Mesothelial cell of epicardium (in vitro differentiated cells): Measurements from ENCODE around the gene TMEM109. TPM values are rescaled to one million over a fixed set of nuclear protein-coding genes. Genes with fewer than 3 reads are reported as not detected.

Experiments used
- DNase-seq, 2 experiments: peaks; one replicate each; pipeline ENCODE4 v3.0.0; 2021; ENCODE audit warnings: low spot score in 2 of 2; ENCODE audit not compliant: unreplicated experiment in 2 of 2
- H3K27ac Mint-ChIP-seq: 2 replicates; pipeline ENCODE4 v1.8.0; 2021; ENCODE audit warnings: mixed read lengths
- H3K27me3 Mint-ChIP-seq: 2 replicates; pipeline ENCODE4 v1.8.0; 2021; ENCODE audit warnings: low read depth, mixed read lengths
- H3K36me3 Mint-ChIP-seq: 2 replicates; pipeline ENCODE4 v1.8.0; 2021; ENCODE audit warnings: mixed read lengths
- H3K4me1 Mint-ChIP-seq: 2 replicates; pipeline ENCODE4 v1.8.0; 2021; ENCODE audit warnings: mixed read lengths
- H3K4me3 Mint-ChIP-seq: 2 replicates; pipeline ENCODE4 v1.8.0; 2021; ENCODE audit warnings: mild to moderate bottlenecking, moderate library complexity, mixed read lengths
- H3K9me3 Mint-ChIP-seq: 2 replicates; pipeline ENCODE4 v1.8.0; 2021; ENCODE audit warnings: mixed read lengths
- total RNA-seq: library from RNA; stranded (reverse); gene quantifications from 3 replicates; pipeline ENCODE4 v1.2.1, GENCODE V29; 2021
- TF ChIP-seq, protein P1 (sequence below): fragments of 200-600 bp; sonication (generic); IDR thresholded peaks from one replicate; pipeline ENCODE4 v1.5.0; 2021; ENCODE audit warnings: antibody characterized with exemption; ENCODE audit not compliant: unreplicated experiment

TMEM109 gene
- total RNA-seq, 1 donor from 2014 or later, result 56.8 TPM

GRCh38 chr11:60946601-60947264 is 32.8 kb downstream of the TMEM109 start:
- H3K4me3 Mint-ChIP-seq, result no peak overlapping the region
- TF ChIP-seq, protein P1, sequence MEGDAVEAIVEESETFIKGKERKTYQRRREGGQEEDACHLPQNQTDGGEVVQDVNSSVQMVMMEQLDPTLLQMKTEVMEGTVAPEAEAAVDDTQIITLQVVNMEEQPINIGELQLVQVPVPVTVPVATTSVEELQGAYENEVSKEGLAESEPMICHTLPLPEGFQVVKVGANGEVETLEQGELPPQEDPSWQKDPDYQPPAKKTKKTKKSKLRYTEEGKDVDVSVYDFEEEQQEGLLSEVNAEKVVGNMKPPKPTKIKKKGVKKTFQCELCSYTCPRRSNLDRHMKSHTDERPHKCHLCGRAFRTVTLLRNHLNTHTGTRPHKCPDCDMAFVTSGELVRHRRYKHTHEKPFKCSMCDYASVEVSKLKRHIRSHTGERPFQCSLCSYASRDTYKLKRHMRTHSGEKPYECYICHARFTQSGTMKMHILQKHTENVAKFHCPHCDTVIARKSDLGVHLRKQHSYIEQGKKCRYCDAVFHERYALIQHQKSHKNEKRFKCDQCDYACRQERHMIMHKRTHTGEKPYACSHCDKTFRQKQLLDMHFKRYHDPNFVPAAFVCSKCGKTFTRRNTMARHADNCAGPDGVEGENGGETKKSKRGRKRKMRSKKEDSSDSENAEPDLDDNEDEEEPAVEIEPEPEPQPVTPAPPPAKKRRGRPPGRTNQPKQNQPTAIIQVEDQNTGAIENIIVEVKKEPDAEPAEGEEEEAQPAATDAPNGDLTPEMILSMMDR, result no peak
- no peaks in the 10 kb centered on the region for H3K36me3 Mint-ChIP-seq
- no peak for DNase-seq
- no peaks in the 10 kb centered on the region for H3K9me3 Mint-ChIP-seq
- H3K4me1 Mint-ChIP-seq, result peaks cover 37% of the 10 kb centered on the region
- H3K27ac Mint-ChIP-seq, result no peak overlapping the region
- H3K27me3 Mint-ChIP-seq, result peaks cover 29% of the 10 kb centered on the region

DNA sequence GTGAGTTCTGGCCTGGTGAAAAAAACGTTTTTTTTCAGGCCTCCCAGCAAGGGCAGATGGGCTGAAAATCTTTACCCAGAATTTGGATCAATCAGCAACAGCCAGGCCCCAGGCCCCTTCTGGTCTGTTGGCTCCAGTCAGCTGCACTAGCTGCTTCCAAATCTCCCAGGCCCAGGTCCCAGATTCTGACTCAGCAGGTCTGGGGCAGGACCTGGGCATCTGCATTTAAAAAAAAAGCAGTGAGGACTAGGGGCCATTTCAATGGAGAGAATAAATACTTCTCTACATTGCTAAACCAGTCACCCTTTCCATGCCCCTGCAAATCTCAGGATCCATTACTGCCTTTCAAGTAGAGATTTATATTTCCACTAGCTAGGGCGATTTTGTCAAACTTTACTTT is 33.7 kb downstream of the TMEM109 start:
- TF ChIP-seq, protein P1, result no peak
- Mint-ChIP-seq H3K4me3 (no peak overlapping the region), H3K4me1 (peaks cover 40% of the 10 kb centered on the region), H3K27me3 (peaks cover 39% of the 10 kb centered on the region), H3K36me3 (no peaks in the 10 kb centered on the region), H3K9me3 (no peaks in the 10 kb centered on the region), H3K27ac (no peak overlapping the region)
- no peak for DNase-seq

GRCh38 chr11:60948250-60948649 is 34.3 kb downstream of the TMEM109 start:
- Mint-ChIP-seq H3K4me3 (no peak overlapping the region), H3K9me3 (no peaks in the 10 kb centered on the region), H3K4me1 (peaks cover 36% of the 10 kb centered on the region), H3K36me3 (no peaks in the 10 kb centered on the region), H3K27me3 (peaks cover 44% of the 10 kb centered on the region), H3K27ac (no peak overlapping the region)
- TF ChIP-seq, protein P1, result no peak
- DNase-seq, result no peak

DNA sequence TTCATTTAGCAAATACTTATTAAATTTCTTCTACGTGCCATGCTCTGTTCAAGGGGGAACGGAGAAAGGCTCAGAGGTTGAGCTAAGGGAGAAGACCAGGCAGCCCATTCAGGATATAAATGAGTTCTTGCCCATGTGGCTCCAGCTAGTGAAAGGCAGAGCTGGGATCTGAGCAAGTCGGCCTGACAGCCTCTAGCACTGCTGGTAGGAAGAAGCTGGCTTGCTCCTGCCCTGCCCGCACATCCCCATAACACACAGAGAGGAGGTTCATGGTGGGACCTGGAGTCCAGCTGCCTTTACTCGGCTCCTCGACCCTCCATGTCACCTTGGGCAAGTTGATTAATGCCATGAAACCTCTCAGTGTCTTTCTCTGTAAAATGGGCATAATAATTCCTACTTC is 36.1 kb downstream of the TMEM109 start:
- DNase-seq, result no peak
- TF ChIP-seq, protein P1, result no peak
- Mint-ChIP-seq H3K27ac (no peak overlapping the region), H3K4me3 (peak overlapping the region; percentile 36), H3K4me1 (peaks cover 29% of the 10 kb centered on the region), H3K9me3 (no peaks in the 10 kb centered on the region), H3K36me3 (no peaks in the 10 kb centered on the region), H3K27me3 (peaks cover 45% of the 10 kb centered on the region)

- Mint-ChIP-seq H3K4me1 (peaks cover 29% of the 10 kb centered on the region), H3K36me3 (no peaks in the 10 kb centered on the region), H3K27ac (no peak overlapping the region), H3K9me3 (no peaks in the 10 kb centered on the region), H3K4me3 (no peak overlapping the region), H3K27me3 (peaks cover 45% of the 10 kb centered on the region)
- DNase-seq, result no peak
- TF ChIP-seq, protein P1, result no peak
These were observed 37.1 kb downstream of the TMEM109 start for GRCh38 chr11:60950933-60951605.
